OCI-LY7 (cell line): Measurements from ENCODE around the gene DAGLA.

Source experiments
- EZH2phosphoT487 ChIP-seq: fragments of 200-600 bp; sonication (generic); IDR thresholded peaks from 2 replicates; pipeline ENCODE4 v1.6.1; 2018; ENCODE audit warnings: low read depth, borderline replicate concordance, mild to moderate bottlenecking, mixed run types, antibody characterized with exemption, low read length, moderate library complexity, mixed read lengths
- TF ChIP-seq, protein P1 (sequence below): fragments of 200-600 bp; sonication (generic); conservative IDR thresholded peaks from 2 replicates; pipeline ENCODE4 v1.5.1; 2014; ENCODE audit warnings: mild to moderate bottlenecking, antibody characterized with exemption, low read length, moderate library complexity, mixed read lengths

DNA sequence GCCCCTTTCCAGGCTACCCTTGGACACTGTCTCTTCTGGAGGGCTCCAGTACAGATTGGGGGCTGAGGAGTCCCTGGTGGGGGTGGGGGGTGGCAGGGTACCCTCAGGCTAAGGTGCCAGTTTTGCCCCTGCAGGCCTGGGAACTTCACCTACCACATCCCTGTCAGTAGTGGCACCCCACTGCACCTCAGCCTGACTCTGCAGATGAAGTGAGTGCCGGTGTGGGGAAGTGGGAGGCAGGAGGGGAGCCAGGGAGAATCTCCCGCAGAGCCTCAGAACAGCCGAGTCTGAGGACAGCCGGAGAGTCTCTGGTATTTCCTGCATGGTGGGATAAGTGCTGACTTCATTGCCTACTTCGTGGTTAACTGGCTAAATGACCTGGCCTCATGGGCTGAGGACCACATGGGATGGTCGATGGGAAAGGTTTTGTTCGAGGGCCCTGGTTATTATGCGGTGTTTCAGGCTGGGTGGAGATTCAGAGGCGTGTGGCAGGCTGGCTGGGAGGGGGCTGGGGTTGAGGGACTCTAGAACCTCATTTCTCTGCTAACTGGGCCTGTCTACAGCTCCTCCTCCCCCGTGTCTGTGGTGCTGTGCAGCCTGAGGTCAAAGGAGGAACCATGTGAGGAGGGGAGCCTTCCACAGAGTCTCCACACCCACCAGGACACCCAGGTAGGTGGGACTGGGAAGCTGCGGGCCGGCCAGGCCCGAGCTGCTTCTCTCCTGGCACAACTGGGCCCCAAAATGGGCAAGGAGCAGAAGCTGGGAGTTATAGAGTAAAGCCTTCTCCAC, 103.7 kb downstream of the DAGLA start:
- TF ChIP-seq, protein P1, sequence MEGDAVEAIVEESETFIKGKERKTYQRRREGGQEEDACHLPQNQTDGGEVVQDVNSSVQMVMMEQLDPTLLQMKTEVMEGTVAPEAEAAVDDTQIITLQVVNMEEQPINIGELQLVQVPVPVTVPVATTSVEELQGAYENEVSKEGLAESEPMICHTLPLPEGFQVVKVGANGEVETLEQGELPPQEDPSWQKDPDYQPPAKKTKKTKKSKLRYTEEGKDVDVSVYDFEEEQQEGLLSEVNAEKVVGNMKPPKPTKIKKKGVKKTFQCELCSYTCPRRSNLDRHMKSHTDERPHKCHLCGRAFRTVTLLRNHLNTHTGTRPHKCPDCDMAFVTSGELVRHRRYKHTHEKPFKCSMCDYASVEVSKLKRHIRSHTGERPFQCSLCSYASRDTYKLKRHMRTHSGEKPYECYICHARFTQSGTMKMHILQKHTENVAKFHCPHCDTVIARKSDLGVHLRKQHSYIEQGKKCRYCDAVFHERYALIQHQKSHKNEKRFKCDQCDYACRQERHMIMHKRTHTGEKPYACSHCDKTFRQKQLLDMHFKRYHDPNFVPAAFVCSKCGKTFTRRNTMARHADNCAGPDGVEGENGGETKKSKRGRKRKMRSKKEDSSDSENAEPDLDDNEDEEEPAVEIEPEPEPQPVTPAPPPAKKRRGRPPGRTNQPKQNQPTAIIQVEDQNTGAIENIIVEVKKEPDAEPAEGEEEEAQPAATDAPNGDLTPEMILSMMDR: no peak
- no peak for TF ChIP-seq EZH2phosphoT487
